Measurements from ENCODE around the gene ATP6V0B.

The ATP6V0B gene

DNA sequence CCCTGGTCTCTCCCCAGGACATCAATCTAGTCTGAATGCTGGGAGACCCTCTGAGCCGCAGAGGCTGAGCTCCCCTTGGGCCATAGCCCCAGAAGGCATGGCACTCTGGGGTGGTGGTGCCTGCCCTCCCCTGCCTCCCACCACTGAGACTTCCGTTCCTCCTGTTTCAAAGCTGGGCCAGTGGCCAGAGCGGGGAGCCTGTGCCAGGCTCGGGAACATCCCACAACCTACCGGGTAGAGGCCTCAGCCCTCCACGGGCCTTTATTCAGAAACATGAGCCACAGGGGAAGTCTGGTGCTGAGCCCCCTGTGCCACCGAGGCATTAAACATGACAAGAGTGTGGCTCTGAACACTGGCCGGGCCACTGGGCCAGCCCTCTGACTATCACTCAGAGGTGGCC, 24.7 kb downstream of the ATP6V0B start:
- peak in 17 of 51 donors; percentile 10 to 47 (median 27) for DNase-seq

DNA sequence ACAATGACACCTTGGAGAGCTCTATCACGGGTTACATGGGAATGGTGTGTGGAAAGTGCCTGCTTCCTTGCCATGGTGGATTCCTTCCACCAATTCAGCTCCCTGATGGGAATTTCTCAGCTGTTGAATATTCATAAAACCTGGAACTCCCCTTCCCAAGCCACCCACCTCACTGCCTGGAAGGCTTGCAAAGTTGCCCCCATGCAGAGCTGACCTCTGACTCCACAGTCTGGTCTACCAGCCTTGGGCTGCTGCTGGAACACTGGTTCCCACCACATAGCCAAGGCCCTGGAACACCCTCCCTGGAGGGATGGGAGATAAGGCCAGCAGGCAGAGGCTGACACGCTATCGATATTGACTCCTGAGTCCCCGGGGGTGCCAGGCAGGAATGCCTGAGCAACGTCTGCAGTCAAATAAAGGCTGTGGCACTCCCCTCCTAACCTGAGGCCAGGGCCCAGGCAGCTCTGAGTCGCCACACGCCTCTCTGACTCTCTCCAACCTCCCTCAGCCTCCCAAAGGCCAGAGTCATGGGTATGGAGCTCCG, 25.4 kb downstream of the ATP6V0B start:
- no peak for DNase-seq

DNA sequence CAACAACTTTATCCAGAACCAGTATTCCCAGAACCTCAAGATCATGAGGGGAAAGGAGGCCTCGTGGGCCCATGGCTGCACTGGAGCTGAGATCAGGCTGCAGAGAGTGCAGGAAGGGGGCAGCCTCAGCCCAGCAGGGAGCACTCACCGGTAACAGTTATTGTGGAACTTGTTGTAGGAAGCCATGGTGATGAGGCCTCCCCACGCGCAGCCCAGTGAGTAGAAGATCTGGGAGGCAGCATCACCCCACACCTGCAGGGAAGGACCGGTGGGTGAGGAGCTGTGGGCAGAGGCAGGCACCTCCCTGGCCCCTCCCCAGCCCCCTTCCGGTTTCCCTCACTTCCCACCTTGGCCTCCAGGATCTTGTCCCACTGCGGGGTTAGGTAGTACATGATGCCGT, 27.4 kb downstream of the ATP6V0B start:
- no peak for DNase-seq

DNA sequence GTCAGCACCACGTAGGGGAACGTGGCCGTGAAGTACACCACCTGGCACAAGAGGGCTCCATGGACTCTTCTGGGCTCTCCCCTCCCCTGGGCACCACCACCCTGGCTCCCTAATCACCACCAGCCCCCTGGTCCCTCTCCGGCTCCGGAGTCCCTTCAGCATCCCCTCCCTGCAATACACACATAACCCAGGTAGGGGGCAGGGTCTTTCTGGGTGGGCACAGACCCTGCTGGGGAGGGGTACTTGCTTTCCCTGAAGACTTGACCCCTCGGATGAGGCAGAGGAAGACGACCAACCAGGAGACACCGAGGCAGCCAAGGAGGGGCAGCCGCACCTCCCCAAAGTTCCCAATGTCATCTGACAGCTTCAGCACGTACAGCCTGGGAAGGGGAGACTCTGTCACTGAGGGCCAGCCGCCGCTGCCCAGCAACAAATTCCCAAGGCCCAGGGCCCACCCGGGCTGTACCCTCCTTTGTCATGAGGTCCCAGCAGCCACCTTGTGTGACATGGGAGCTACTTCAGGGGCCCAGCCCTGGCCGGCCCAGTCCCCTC, 27.9 kb downstream of the ATP6V0B start:
- DNase-seq, result no peak

DNA sequence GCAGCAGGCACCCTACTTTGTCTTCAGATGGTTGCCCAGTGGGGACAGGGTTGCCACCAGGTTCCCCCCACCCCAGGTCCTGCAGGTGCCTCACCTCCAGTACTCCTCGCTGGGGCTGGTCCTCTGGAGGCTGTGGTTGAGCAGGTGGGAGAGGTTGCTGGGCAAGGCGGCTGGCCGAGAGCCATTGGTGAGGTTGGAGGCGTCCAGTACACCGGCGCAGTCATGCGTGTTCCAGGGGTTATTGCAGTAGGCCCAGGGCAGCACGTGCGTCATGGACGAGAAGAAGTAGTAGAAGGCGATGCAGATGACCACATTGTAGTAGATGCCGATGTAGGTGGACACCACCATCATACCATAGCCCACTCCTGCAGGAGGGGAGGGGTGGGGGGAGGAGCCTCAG, 33.5 kb downstream of the ATP6V0B start:
- no peak for DNase-seq

DNA sequence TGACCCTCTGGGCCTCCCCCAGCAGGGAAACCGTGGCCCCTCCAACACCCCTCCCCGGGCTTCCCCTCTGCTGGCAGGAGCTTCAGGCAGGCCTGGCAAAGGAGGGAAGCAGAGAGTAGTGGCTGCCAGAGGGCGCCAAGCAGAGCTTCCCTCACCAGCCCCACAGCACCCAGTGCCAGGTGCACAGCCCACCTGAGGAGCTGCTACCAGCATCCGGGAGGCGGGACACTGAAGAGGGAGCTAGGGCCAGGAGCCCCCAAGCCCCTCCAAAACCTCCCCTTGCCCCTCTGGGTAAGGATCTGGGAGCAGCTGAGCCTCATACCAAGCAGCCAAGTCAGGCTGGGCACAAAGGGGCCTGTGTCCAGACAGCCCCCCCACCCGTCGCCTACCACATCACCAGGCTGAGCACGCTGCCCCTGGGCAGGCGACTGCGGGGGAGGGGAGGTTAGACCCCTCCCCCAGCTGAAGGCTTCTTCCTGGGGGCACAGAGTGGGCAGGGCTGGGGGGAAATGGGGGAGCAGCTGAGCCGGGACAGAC, 36.2 kb downstream of the ATP6V0B start:
- DNase-seq, result peak in 50 of 51 donors; percentile 13 to 94 (median 82)

DNA sequence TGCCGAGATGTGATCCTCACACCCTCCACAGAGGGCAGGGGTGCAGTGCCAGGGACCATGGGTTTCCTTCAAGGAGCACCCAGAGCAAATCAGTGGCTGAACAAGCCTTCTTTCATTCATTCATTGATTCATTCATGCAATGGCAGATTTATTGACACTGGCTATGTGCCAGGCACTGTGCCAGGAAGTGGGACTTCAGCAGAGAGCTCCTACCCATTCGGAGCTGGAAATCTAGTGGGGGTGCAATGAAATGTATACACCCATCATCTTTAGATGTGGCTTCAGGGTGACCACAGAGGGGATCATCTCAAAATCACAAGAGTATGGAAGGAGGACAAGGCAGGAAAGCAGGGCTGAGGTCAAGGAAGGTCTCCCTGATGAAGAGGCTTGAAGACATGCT, 37.6 kb downstream of the ATP6V0B start:
- peak in 1 of 51 donors; percentile 28 for DNase-seq

DNA sequence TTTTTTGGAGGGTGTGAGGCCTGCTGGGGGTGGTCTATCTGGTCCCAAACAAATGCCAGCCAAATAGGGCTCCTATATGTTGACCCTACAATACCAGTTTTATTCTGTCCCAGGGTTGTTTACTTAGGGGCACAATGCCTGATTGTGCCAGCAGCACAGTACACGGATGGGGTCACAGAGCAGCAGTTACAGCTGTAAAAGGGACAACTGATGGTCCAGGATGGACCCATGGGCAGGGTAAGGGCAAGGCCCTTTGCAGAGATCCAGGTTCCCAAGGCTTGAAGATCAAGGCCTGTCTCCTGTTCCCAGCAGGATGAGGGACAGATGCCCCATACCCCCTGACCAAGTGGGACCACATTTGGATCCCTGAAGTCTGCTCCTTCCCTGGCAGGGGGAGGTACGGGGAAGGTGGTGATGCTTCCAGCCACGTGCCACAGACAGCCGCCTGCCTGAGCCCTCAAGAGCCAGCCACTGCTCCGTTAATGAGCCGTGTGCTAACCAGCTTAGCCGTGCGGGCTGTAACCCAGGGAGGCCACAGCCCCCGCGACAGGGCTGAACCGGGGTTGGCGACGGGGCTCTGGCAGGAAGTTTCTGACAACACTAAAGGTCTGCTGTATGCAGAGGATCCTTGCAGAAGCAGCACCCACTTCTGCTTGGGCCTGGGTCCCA, 38.3 kb downstream of the ATP6V0B start:
- peak in 16 of 51 donors; percentile 11 to 63 (median 42) for DNase-seq

DNA sequence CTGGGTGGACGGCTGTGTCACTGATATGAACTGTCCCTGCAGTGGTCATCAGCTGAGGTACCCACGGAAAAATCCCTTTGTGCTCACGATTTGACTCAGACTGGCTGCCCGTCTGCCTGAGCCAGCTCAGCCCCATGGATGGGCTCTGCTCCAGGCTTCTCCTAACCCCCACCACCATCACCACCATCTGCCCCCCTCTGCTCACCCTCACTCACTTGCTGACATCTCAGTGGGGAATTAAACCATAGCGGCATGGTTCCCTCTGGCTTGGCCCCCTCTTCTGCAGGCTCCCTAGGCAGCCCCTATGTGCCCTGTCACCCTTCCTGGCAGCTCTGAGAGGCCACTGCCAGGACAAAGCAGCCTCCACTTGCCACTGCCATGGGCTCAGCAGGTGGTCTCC, 39.2 kb downstream of the ATP6V0B start:
- DNase-seq, result peak in 20 of 51 donors; percentile 20 to 73 (median 36)

DNA sequence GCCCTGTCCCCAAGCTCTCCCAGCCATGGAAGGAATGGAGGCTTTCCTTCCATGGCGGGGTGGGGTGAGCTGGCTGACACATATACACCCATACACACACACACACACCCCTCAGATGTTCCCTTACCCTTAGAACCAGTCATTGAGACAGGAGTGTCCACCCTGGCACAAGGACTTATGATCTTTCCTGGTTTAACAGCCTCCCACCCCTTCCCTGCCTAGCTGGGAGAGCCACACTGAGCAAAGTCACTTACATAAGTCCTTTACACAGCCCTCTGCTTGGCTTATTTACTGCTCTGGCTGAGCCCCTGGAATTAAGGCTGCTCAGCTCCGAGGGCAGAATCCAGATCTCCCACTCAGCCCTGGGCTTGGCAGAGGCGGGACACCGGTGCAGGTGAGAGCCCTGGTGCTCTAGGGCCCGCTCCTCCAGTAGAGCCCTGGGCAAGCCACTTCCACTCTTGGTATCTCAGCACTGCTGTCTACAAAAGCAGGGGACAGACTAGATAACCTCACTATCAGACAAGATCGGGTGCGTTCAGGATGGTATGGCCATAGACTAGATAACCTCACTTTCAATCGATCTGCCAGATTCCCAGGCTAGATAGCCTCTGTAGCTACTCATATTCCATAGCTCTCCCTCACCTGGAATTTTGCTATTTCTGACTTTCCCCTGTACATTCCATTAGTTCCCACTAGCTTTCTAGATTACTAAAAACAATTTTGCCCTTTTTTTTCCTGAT, 39.8 kb downstream of the ATP6V0B start:
- DNase-seq, result peak in 7 of 51 donors; percentile 26 to 72 (median 43)

DNA sequence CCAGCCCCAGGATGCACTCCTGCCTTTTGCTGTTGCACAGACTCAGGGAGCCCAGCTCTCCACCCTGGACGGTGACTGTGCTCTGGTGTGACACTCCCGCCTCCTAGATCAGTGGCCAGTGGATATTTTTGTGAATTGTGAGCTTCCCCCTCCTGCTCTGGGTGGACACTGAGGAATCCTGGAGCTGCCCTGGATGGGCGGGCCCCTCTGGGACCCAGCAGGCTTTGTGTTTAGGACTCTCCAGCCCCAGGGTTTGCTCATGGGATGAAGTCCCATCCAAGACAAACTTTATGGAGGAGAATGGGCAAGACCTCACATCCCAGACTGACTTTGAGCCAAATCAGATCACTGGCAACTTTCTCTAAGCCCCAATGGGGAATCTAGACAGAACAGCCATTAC, 40.4 kb downstream of the ATP6V0B start:
- DNase-seq, result peak in 8 of 51 donors; percentile 15 to 41 (median 22)

DNA sequence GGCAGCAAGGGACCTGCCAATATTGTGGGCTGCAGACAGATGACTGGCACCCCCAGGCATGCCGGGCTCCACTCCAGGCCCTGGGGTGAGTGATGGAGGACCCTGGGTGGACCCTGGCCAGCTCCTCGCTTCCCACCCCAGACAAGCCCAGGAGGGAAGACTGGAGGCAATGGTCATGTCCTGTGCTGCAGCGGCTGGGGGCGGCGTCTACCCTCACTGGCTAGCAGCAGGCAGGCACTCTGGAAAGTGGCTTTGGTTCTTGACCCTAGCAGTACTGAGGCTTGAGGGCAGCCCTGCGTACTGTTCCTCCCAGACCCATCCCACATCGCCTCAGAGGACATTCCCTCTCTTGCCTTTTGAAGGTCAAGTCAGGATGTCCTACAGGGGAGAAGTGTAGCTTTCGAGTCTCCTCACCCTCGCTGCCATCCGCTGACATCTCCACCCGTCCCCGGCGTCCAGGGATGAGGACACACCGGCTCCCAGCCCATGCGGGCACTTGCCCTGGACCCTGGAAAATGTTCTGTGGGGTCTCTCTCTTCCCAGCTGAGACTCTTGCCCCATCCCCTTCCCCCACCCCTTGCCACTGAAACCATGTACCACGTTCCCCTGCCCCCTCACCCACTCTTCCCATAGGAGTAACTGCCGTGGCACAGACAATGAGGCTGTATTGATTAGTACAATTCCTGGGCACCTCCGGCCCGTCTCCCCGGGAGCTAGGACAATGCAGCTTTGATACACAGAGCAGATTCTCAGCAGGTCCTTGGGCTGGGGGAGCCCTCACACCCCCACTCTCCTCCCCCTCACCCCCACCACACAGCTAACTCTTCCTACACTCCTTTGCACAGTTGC, 41.5 kb downstream of the ATP6V0B start:
- DNase-seq, result peak in 30 of 51 donors; percentile 28 to 76 (median 54)

DNA sequence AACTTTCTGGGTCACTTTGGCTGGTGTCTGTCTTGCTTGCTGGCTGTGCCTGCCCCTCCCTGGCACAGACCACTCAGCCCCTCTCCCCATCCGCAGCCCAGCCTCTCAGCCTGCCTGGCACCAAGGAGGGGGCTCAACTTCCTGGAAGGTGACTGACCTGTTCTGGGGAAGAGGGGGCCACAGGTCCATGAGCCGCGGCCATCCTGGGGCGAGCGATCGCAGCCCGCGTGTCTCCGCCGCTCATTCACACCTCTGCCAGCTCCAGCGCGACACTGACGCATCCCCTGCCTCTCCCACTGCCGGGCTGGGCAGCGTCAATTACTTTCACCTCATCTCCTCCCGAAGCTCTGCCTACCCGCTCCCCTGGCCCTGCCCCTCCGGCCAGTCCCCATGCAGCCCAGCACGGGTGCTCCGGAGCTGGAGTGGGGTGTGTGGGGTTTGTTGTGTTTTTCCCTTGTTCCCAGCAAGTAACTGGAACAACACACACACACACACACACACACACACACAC, 42.2 kb downstream of the ATP6V0B start:
- peak in 27 of 51 donors; percentile 34 to 72 (median 48) for DNase-seq

DNA sequence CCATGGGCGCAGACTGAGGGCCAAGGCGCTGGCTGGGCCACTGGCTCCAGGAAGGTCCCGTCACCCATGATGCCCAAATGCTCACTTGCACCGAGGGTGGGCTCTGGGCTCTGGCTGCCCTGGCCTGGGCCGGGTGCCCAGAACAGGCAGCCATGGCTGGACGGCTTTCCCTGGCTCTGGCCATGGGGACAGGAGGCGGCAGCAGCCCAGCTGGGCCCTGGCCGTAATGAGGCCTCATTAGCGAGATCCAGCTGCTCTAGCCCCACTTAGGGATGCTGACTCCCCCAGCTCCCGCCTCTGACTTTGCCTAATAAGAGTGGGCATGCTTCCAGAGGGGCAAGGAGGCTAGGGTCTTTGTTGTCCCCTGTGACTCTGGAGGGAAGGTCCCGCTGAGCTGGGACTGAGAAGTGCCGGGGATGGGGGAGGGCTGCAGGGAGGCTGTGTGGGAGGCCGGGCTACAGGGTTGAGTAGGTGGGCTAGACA, 44.7 kb downstream of the ATP6V0B start:
- peak in 37 of 51 donors; percentile 25 to 81 (median 59) for DNase-seq

DNA sequence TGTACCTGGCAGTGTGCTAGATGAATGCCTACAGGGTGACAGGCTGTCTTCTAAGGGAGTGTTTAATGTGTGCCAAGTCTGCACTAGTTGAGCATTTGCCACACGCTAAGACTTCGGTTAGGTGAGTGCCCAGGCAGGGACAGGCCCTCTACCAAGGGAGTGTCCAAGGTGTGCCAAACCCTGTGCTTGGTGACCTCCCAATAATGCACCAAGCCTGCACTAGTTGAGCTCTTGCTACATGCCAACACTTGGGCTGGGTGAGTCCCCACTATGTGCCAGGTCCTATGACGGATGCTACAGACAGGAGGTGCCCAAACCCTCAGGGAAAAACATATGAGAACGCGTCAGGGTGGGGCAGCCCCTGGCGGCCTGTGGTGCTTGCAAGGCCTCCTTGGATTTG, 45.7 kb downstream of the ATP6V0B start:
- DNase-seq, result no peak

DNA sequence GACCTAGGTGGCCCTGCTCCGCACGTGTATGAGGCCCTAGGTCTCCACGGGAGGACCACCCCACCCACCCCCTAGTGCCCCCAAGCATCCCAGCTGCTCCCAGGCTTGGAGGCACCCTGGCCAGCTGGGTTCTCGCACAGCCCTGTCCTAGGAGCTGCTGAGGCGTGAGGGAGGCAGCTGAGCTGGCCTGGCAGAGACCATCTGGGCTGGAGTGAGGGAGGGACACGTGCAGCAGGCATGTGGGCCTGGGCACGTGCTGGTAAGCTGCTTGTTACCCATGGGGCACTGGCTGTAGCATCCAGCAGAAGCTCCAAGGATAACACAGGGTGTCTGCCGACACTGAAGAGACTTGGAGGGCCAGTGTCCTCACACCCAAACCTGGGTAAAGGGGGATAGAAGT, 46.4 kb downstream of the ATP6V0B start:
- DNase-seq, result peak in 10 of 51 donors; percentile 16 to 43 (median 31)

DNA sequence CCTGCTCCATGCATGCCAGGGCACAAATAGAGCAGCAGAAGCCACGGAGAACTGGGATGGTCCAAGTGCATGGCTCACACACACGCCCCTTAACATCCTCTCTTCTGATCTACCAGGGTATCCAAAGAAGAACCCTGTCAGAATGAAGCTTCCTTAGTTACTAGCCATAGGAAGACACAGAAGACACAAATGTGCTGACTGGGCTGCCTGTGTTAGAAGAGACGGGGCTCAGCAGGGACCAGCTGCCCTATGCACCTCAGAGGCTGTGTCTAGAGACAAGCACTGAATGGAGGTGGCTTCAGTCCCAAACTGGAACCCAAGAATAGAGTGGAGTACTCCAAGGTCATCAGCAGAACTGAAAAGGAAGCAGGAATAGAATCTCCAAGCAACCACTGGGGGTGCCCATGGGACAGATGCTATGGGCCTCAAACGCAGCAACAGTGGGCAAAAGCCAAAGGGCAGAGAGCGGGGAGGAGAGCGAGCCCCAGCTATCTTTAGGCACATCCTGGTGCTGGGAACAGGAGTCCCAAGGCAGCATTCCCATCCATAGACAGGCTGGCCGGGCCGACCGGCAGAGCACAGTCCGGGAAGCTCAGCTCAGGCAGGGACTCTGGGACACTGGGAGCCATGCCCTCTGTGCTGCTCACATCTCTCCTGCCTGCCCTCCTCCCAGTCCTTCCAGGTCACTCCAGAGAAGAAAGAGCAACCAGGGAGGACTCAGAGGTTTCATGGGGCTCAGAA, 47.0 kb downstream of the ATP6V0B start:
- no peak for DNase-seq

DNA sequence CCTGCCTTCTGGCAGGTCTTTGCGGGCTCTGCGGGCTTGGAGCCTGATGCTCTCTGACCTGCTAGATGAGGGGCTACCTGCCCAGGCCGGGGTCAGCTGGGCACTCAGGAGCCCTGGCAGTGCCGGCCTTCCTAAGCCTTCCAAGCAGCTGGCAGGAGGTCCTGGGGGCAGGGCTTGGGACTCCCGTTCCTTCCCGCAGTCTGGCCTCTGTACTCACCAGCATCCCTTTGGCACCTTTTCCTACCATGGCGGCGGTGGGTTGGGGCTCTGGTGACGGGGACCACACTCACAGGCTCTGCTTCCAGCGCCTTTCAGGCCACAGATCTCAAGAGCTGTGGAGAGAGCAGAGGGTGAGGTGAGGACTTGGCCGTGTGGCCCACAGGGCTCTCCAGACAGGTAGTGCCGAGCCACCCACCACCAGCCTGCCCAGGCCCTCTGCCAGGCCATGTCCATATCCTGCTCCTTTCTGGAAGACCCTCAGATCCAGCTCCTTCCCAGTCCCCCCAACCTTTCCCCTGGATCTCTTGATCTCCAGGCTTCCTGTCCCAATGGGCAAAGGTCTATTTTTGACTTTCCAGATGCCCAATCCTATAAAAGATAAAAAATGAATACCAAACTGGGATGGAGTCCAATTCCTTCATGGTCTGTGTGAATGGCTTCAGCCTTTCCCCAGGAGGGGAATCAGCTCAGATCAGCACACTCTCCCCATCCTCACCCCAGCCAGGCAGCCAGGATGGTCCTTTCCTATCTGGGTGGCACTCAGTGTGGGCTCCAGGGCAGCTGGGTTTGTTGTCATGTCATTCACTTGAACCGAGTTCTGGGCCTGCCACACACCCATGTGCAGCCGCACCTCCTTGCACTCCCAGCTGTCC, 49.5 kb downstream of the ATP6V0B start:
- no peak for DNase-seq

All from hypothalamus (tissue), 51 donors.